GM19395 (cell line): ENCODE measurements around the gene CLPSL2.
"Not testable (repeated sequence)": the region's sequence is repeated elsewhere in the genome, so short reads cannot be mapped to it uniquely, and the experiment has no call there.

ENCODE experiments used
- ATAC-seq: cut with Tn5 transposase; IDR thresholded peaks from one replicate; pipeline ENCODE4 v1.9.1; 2021; ENCODE audit warnings: mild to moderate bottlenecking, moderate library complexity; ENCODE audit not compliant: unreplicated experiment

CLPSL2 gene

GRCh38 chr6:35776364-35777215 lies at the start of gene CLPSL2:
Gene CLPSL2 (plus strand): TSS chr6:35776598. CDS start chr6:35776619, 21 bp downstream.
- ATAC-seq, result no peak

- ATAC-seq, result peak; percentile 7
Observed at GRCh38 chr6:35727231-35727934, 49.0 kb upstream of the CLPSL2 start.

DNA sequence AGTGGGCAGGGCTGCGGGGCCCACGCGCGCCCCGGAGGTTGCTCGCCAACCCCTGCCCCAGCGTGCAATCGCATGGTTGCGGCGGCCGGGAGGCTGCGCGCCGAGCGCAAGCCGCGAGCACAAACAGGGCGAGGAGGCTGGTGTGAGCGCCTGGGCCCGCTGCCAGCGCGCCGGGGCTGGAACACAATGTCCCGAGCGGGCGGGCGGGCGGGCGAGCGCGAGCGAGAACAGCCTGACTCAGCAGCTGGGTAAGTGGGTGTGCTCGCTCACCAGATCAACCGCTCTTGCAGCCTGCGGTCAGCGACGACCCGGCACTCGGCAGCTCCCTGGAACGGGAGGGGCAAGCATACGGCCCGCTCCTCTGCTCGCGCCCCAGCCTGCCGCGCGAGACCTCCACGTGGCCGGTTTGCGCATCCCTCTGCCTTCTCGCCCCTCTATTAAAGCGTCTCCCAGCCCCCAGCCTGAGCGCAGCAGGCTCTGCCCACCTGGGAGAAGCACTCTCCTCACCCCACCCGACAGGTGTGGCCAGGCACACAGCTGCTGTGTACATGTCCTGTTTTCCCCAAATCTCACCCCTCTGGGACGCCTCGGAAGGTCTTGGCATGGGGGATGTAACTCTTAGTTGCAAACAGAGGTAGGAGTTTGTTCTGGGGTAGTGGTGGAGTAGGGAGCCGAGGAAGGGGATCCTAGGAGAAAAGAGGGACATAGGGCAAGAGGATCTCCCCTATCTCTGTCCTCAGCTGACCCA lies 48.3 kb upstream of the CLPSL2 start:
- ATAC-seq, result peak; percentile 52

GRCh38 chr6:35728683-35729678 lies 47.4 kb upstream of the CLPSL2 start:
- ATAC-seq, result no peak

DNA sequence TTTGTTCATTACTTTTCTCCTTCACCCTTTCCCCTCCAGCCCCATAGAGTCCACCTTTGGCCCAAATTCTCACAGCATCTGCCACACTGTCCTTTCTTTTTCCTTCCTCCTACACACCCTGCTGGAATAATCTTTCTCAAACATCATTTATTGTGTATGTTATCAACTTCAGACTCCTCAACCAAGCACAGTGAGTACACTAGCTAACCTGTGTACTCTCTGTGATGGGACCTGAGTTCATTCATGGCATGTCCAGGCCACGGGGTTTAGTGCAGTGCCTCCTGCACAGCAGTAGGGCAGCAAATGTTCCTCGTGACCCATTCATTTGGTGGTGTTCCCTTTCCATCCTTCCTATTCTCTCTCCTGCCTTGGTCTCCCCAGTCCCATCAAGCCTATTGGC lies 46.7 kb upstream of the CLPSL2 start:
- no peak for ATAC-seq

GRCh38 chr6:35730745-35731413 lies 45.5 kb upstream of the CLPSL2 start:
- ATAC-seq, result no peak

DNA sequence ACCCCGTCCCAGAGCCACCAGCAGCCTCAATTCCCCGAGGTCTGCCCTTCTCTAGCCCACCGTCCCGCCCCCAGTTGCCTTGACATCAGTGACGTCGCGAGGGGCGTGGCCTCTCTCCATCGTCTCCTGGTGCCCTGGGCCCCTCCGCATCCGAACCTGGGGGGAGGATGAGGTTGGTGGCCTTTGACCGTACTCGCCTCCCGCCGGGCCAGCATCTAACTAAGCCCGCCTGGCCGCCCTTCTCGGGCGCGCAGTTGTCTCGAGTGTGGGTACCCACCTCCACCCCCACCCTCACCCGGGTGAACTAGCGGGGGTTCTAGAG lies 45.0 kb upstream of the CLPSL2 start:
- ATAC-seq, result peak; percentile 55

GRCh38 chr6:35731736-35732532 lies 44.5 kb upstream of the CLPSL2 start:
- ATAC-seq, result peak; percentile 37

- no peak for ATAC-seq
Observed at GRCh38 chr6:35733633-35734032, 42.8 kb upstream of the CLPSL2 start.

DNA sequence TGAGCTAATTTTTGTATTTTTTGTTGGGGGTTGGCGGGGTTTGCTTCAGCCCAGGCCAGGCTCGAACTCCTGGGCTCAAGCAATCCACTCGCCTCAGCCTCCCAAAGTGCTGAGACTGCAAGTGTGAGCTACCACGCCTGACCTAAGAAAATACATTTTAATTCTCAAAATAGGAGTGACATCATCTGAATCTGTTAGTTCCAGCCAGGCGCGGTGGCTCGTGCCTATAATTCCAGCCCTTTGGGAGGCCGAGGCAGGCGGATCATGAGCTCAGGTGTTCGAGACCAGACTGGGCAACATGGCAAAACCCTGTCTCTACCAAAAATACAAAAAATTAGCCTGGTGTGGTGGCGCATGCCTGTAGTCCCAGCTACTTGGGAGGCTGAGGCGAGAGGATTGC lies 42.1 kb upstream of the CLPSL2 start:
- not testable (repeated sequence) for ATAC-seq

DNA sequence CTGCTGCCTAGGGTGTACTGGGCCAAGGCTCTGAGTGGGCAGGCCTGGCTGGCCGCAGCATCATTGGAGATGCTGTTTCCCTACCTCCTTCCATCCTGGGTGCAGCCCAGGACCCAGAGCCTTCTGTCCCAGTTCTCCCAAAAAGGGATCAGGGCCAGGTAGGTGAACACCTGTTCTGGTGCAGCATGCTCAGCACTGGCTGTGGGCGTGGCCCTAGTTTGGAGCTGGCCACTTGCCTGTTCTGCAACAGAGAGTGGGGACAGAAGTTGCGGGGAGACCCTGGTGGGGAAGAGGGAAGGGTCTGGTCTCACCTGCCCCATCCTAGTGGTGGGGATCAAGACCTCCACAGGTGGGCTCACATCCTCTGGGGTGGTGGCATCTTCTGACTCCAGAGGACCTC lies 40.9 kb upstream of the CLPSL2 start:
- ATAC-seq, result no peak

- no peak for ATAC-seq
Observed at GRCh38 chr6:35736253-35736894, 40.0 kb upstream of the CLPSL2 start.

DNA sequence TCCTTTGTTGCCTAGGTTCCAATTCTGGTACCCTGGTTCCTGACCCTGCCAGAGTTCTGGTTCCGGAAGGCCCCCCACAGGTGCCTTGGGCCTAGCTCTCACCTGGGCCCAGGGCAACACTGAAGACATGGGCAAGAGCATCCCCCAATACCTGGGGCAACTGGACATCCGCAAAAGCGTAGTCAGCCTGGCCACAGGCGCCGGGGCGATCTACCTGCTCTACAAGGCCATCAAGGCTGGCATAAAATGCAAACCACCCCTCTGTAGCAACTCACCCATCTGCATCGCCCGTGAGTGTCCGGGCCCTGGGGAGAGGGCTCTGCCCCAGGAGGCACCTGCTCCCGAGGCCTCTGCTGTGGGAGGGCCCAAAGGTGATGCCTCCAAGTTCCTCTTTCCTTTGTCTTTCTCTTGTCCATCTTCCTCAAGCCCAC lies 39.4 kb upstream of the CLPSL2 start, which contains the start of gene ARMC12:
Gene ARMC12, plus strand, starts transcription at position 51 of the 431 bp plus-strand sequence. Its CDS starts 77 bp downstream, at position 128.
- no peak for ATAC-seq

- ATAC-seq, result no peak
Observed at GRCh38 chr6:35737413-35738211, 38.8 kb upstream of the CLPSL2 start.

GRCh38 chr6:35739645-35740524 lies 36.5 kb upstream of the CLPSL2 start:
- no peak for ATAC-seq

- no peak for ATAC-seq
Observed at GRCh38 chr6:35742842-35743241, 33.6 kb upstream of the CLPSL2 start.

DNA sequence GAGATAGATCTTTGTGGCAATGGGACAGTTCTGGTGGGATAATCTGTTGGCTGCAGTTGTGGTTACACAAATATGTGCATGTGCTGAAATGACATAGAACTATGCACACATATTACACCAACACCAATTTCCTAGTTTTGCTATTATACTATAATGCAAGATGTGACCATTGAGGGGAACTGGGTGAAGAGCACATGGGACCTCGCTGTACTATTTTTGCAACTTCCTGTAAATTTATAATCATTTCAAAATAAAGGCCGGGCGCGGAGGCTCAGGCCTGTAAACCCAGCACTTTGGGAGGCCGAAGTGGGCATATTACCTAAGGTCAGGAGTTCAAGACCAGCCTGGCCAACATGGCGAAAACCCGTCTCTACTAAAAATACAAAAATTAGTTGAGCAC lies 30.9 kb upstream of the CLPSL2 start:
- no peak for ATAC-seq
